Measurements from ENCODE around the gene LRRC25. TPM values are rescaled to one million over a fixed set of nuclear protein-coding genes. Genes with fewer than 3 reads are reported as not detected.

LRRC25 gene
- total and polyA plus RNA-seq, 10 of the 15 experiments (the other 5 are each of a cell fraction or from before 2014, with no cell fraction given): 0.38 to 2.9 (median 1.2) TPM

GRCh38 chr19:18423258-18424020 is 26.0 kb upstream of the LRRC25 start:
- Histone ChIP-seq H3K36me3 (ENCODE audit: control insufficient read depth in 2 of 2, insufficient read depth in 2 of 2, low read length in 1 of 2) (peaks cover 0 to 5% of the 10 kb centered on the region in 2 experiments; a peak in 2 of 4 replicates), H3K4me1 (ENCODE audit: control insufficient read depth, insufficient read depth, low read length) (peaks cover 32% of the 10 kb centered on the region), H3K79me2 (ENCODE audit: control insufficient read depth, insufficient read depth, low read length) (peaks cover 59% of the 10 kb centered on the region), H3K27me3 (replicated peaks in 1 of 2; ENCODE audit: control insufficient read depth in 2 of 2, insufficient read depth in 2 of 2, low read length in 1 of 2) (no peaks in the 10 kb centered on the region), H3K4me3 (no peak overlapping the region), H2AFZ (ENCODE audit: control insufficient read depth, low read depth, low read length) (no peak overlapping the region), H3K27ac (ENCODE audit: control insufficient read depth, insufficient read depth) (peak overlapping the region; percentile 51; the same call in 1 of the 2 replicates), H3K4me2 (ENCODE audit: control insufficient read depth, insufficient read depth) (peak overlapping the region; percentile 39), H3K9me3 (replicated peaks; ENCODE audit: control insufficient read depth, insufficient read depth, low read length) (no peaks in the 10 kb centered on the region), H3K9ac (ENCODE audit: control insufficient read depth, insufficient read depth, low read length) (peak overlapping the region; percentile 31), H4K20me1 (ENCODE audit: control insufficient read depth, insufficient read depth) (no peaks in the 10 kb centered on the region)
- intact Hi-C loops (cut with micrococcal nuclease; ENCODE audit: unreplicated experiment) (no loop called here), in situ Hi-C loops (cut with MboI) (no loop called here)
- POLR2A ChIA-PET: no interaction called here
- RAD21 ChIA-PET (ENCODE audit: unreplicated experiment): interaction anchor here (0.7 to 1.2 kb wide), 2 partner anchors 28 to 121 kb away, joined by 3 read pairs; no protein-coding TSS in a partner anchor
- 92% methylated on average over 19 of the region's 21 CpGs for WGBS (ENCODE audit: insufficient coverage, insufficient replicate concordance, low lambda C conversion rate, missing lambda C conversion rate)
- SMC1A ChIA-PET (ENCODE audit: uncharacterized antibody, unreplicated experiment): no interaction called here
- FAIRE-seq: no peak
- ATAC-seq: no peak
- DNase-seq (ENCODE audit: low read depth, low spot score): no peak
- CTCF ChIA-PET: no interaction called here
- TF ChIP-seq, protein P1, sequence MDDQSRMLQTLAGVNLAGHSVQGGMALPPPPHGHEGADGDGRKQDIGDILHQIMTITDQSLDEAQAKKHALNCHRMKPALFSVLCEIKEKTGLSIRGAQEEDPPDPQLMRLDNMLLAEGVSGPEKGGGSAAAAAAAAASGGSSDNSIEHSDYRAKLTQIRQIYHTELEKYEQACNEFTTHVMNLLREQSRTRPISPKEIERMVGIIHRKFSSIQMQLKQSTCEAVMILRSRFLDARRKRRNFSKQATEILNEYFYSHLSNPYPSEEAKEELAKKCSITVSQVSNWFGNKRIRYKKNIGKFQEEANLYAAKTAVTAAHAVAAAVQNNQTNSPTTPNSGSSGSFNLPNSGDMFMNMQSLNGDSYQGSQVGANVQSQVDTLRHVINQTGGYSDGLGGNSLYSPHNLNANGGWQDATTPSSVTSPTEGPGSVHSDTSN (IDR thresholded peaks at IDR 0.05; ENCODE audit: insufficient replicate concordance, low read depth, low read length): no peak
- TF ChIP-seq POLR2A (IDR thresholded peaks at IDR 0.05; ENCODE audit: low read depth, low read length): peak; percentile 39
- no TSS peak for BruUV-seq (replicated peaks)

DNA sequence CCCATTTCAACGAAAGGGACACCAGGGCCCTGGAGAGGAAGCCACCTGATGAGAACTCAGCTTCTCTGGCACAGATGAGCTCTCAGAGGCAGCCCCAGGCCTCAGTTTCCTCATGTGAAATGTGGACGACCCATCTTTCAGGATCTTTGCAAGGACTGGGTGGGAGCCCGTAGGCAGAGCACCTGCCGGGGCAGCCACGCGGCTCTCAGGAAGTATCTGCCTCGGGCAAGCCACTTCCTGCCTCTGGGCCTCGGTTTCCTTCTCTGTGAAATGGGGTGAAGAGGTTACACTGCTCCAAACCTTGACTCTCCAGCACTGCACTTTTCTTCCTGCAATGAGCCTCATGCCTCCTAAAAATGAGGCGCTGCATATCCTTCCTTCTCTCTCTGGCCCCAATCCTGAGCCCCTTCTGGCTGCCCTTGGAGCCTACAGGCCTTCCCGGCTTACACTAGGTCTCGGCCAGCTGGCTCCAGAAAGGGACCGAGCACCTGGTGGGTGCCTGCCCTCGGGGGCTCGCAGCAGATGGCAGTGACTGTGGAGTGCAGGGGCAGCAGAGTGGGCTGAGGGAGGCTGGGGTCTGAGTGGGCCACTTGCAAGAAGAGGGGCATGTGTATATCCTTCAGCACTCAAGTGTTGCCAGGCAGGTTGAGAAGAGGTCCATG is 25.2 kb upstream of the LRRC25 start:
- POLR2A ChIA-PET: interaction anchor here (0.6 to 1.7 kb wide), 2 partner anchors 143 to 209 kb away, joined by 3 to 4 read pairs; no protein-coding TSS in a partner anchor
- Histone ChIP-seq H3K4me2 (ENCODE audit: control insufficient read depth, insufficient read depth) (peak overlapping the region; percentile 39), H3K36me3 (ENCODE audit: control insufficient read depth in 2 of 2, insufficient read depth in 2 of 2, low read length in 1 of 2) (no peaks in the 10 kb centered on the region; a peak in 2 of 4 replicates), H3K79me2 (ENCODE audit: control insufficient read depth, insufficient read depth, low read length) (peaks cover 59% of the 10 kb centered on the region), H3K4me3 (peak overlapping the region; percentile 46; the same call in 1 of the 2 replicates), H3K9me3 (replicated peaks; ENCODE audit: control insufficient read depth, insufficient read depth, low read length) (no peaks in the 10 kb centered on the region), H3K27ac (ENCODE audit: control insufficient read depth, insufficient read depth) (peak overlapping the region; percentile 51), H2AFZ (ENCODE audit: control insufficient read depth, low read depth, low read length) (no peak overlapping the region), H4K20me1 (ENCODE audit: control insufficient read depth, insufficient read depth) (no peaks in the 10 kb centered on the region), H3K9ac (ENCODE audit: control insufficient read depth, insufficient read depth, low read length) (peak overlapping the region; percentile 31), H3K27me3 (replicated peaks in 1 of 2; ENCODE audit: control insufficient read depth in 2 of 2, insufficient read depth in 2 of 2, low read length in 1 of 2) (no peaks in the 10 kb centered on the region), H3K4me1 (ENCODE audit: control insufficient read depth, insufficient read depth, low read length) (peaks cover 39% of the 10 kb centered on the region)
- SMC1A ChIA-PET (ENCODE audit: uncharacterized antibody, unreplicated experiment): no interaction called here
- in situ Hi-C loops (cut with MboI): no loop called here
- FAIRE-seq: no peak
- WGBS (ENCODE audit: insufficient coverage, insufficient replicate concordance, low lambda C conversion rate, missing lambda C conversion rate): 39% methylated on average over 14 of the region's 14 CpGs
- BruUV-seq (replicated peaks): no TSS peak
- intact Hi-C loops (cut with micrococcal nuclease; ENCODE audit: unreplicated experiment): no loop called here
- no peak for DNase-seq (ENCODE audit: low read depth, low spot score)
- CTCF ChIA-PET: interaction anchor here (1.1 to 2.6 kb wide), 3 partner anchors 12 to 202 kb away, joined by 3 to 9 read pairs (median 7); no protein-coding TSS in a partner anchor
- RAD21 ChIA-PET (ENCODE audit: unreplicated experiment): interaction anchor here (0.7 to 1.2 kb wide), 3 partner anchors 12 to 122 kb away, joined by 3 read pairs; no protein-coding TSS in a partner anchor
- no peak for ATAC-seq
- TF ChIP-seq, protein P2, sequence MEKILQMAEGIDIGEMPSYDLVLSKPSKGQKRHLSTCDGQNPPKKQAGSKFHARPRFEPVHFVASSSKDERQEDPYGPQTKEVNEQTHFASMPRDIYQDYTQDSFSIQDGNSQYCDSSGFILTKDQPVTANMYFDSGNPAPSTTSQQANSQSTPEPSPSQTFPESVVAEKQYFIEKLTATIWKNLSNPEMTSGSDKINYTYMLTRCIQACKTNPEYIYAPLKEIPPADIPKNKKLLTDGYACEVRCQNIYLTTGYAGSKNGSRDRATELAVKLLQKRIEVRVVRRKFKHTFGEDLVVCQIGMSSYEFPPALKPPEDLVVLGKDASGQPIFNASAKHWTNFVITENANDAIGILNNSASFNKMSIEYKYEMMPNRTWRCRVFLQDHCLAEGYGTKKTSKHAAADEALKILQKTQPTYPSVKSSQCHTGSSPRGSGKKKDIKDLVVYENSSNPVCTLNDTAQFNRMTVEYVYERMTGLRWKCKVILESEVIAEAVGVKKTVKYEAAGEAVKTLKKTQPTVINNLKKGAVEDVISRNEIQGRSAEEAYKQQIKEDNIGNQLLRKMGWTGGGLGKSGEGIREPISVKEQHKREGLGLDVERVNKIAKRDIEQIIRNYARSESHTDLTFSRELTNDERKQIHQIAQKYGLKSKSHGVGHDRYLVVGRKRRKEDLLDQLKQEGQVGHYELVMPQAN (conservative IDR thresholded peaks at IDR 0.05): 0 out of 2 replicates have a peak, but pooled peaks have one; percentile 14
- TF ChIP-seq, protein P3, sequence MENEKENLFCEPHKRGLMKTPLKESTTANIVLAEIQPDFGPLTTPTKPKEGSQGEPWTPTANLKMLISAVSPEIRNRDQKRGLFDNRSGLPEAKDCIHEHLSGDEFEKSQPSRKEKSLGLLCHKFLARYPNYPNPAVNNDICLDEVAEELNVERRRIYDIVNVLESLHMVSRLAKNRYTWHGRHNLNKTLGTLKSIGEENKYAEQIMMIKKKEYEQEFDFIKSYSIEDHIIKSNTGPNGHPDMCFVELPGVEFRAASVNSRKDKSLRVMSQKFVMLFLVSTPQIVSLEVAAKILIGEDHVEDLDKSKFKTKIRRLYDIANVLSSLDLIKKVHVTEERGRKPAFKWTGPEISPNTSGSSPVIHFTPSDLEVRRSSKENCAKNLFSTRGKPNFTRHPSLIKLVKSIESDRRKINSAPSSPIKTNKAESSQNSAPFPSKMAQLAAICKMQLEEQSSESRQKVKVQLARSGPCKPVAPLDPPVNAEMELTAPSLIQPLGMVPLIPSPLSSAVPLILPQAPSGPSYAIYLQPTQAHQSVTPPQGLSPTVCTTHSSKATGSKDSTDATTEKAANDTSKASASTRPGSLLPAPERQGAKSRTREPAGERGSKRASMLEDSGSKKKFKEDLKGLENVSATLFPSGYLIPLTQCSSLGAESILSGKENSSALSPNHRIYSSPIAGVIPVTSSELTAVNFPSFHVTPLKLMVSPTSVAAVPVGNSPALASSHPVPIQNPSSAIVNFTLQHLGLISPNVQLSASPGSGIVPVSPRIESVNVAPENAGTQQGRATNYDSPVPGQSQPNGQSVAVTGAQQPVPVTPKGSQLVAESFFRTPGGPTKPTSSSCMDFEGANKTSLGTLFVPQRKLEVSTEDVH (IDR thresholded peaks at IDR 0.05; ENCODE audit: low read depth, partially characterized antibody): no peak
- TF ChIP-seq KDM1A (IDR thresholded peaks at IDR 0.05; ENCODE audit: borderline replicate concordance) (no peak), PAX8 (IDR thresholded peaks at IDR 0.05) (no peak), SMARCA5 (IDR thresholded peaks at IDR 0.05) (0 out of 2 replicates have a peak, but pooled peaks have one; percentile 27)
